Activated B cell treated with CpG ODN at 0.5 μM for 24 hours (primary cell): Measurements from ENCODE around the gene PDLIM5. TPM values are rescaled to one million over a fixed set of nuclear protein-coding genes. Genes with fewer than 3 reads are reported as not detected.

Source experiments
- ATAC-seq: fragments of 200-7000 bp; cut with Tn5 transposase; one replicate; pipeline ENCODE4 v1.10.0; 2021; ENCODE audit warnings: low read depth, mild to moderate bottlenecking, moderate library complexity
- CTCF ChIA-PET: fragments of 350-600 bp; sonication (Branson Sonifier 250); formaldehyde crosslinking; loops from one replicate; lab custom pipeline; 2021; ENCODE audit warnings: antibody characterized with exemption; lab: Charles Lee
- POLR2A ChIA-PET: fragments of 350-600 bp; sonication (Branson Sonifier 250); formaldehyde crosslinking; loops from one replicate; lab custom pipeline; 2021; ENCODE audit warnings: antibody characterized with exemption; lab: Charles Lee
- DNase-seq: peaks from one replicate; pipeline ENCODE4 v3.0.0; 2022
- H3K27ac Mint-ChIP-seq: one replicate; pipeline ENCODE4 v1.8.0; 2020; ENCODE audit warnings: mixed read lengths
- H3K27me3 Mint-ChIP-seq: one replicate; pipeline ENCODE4 v1.8.0; 2021; ENCODE audit warnings: mixed read lengths
- H3K36me3 Mint-ChIP-seq: one replicate; pipeline ENCODE4 v1.8.0; 2021; ENCODE audit warnings: low read depth, mixed read lengths
- H3K4me1 Mint-ChIP-seq: one replicate; pipeline ENCODE4 v1.8.0; 2021; ENCODE audit warnings: mixed read lengths
- H3K4me3 Mint-ChIP-seq: one replicate; pipeline ENCODE4 v1.8.0; 2020; ENCODE audit warnings: mild to moderate bottlenecking, mixed read lengths
- H3K9me3 Mint-ChIP-seq: one replicate; pipeline ENCODE4 v1.8.0; 2020; ENCODE audit warnings: mixed read lengths
- CTCF ChIP-seq: fragments of 200-600 bp; IDR thresholded peaks from one replicate; pipeline ENCODE4 v1.8.0; 2022; ENCODE audit warnings: antibody characterized with exemption, mild to moderate bottlenecking
- intact Hi-C: fragments of 100-400 bp; cut with micrococcal nuclease; formaldehyde crosslinking; loops from one replicate; pipeline ENCODE4 v1.15.1; 2024
- total RNA-seq: library from RNA; stranded (reverse); gene quantifications from 2 replicates; pipeline ENCODE4 v1.2.3, GENCODE V29; 2022

PDLIM5 gene
- total RNA-seq, 1 donor from 2014 or later: 36.5 TPM

- no peak for TF ChIP-seq CTCF
- Mint-ChIP-seq H3K27ac (no peak overlapping the region), H3K27me3 (peaks cover 29% of the 10 kb centered on the region), H3K4me1 (no peaks in the 10 kb centered on the region), H3K9me3 (peaks cover 1% of the 10 kb centered on the region), H3K4me3 (no peak overlapping the region), H3K36me3 (no peaks in the 10 kb centered on the region)
- intact Hi-C loops: no loop called here
- DNase-seq (no peak), ATAC-seq (no peak)
- ChIA-PET CTCF (no interaction called here), POLR2A (no interaction called here)
These were observed 39.6 kb upstream of the PDLIM5 start for GRCh38 chr4:94412019-94412657.

- Mint-ChIP-seq H3K27ac (no peak overlapping the region), H3K27me3 (peaks cover 29% of the 10 kb centered on the region)
- ATAC-seq: no peak
These were observed 39.1 kb upstream of the PDLIM5 start for GRCh38 chr4:94412658-94413038.

GRCh38 chr4:94413085-94413840 is 38.5 kb upstream of the PDLIM5 start:
- TF ChIP-seq CTCF: no peak
- intact Hi-C loops: no loop called here
- peaks cover 29% of the 10 kb centered on the region for H3K27me3 Mint-ChIP-seq
- H3K4me1 Mint-ChIP-seq: no peaks in the 10 kb centered on the region
- no peaks in the 10 kb centered on the region for H3K36me3 Mint-ChIP-seq
- peaks cover 1% of the 10 kb centered on the region for H3K9me3 Mint-ChIP-seq
- CTCF ChIA-PET: no interaction called here
- H3K27ac Mint-ChIP-seq: no peak overlapping the region
- POLR2A ChIA-PET: no interaction called here
- no peak for ATAC-seq
- no peak for DNase-seq
- H3K4me3 Mint-ChIP-seq: no peak overlapping the region

More at GRCh38 chr4:94412658-94413038, 39.1 kb upstream of the PDLIM5 start:
- intact Hi-C loops: no loop called here
- Mint-ChIP-seq H3K36me3 (no peaks in the 10 kb centered on the region), H3K9me3 (peaks cover 1% of the 10 kb centered on the region), H3K4me3 (no peak overlapping the region), H3K4me1 (no peaks in the 10 kb centered on the region)
- no peak for TF ChIP-seq CTCF
- POLR2A ChIA-PET: no interaction called here
- no peak for DNase-seq
- CTCF ChIA-PET: no interaction called here

GRCh38 chr4:94414907-94415306 is 36.8 kb upstream of the PDLIM5 start:
- no peak for DNase-seq
- H3K4me3 Mint-ChIP-seq: no peak overlapping the region
- H3K4me1 Mint-ChIP-seq: no peaks in the 10 kb centered on the region
- TF ChIP-seq CTCF: no peak
- H3K9me3 Mint-ChIP-seq: peaks cover 1% of the 10 kb centered on the region
- no peak for ATAC-seq
- POLR2A ChIA-PET: no interaction called here
- no peak overlapping the region for H3K27ac Mint-ChIP-seq
- no peaks in the 10 kb centered on the region for H3K36me3 Mint-ChIP-seq
- peaks cover 26% of the 10 kb centered on the region for H3K27me3 Mint-ChIP-seq
- CTCF ChIA-PET: no interaction called here
- intact Hi-C loops: no loop called here

GRCh38 chr4:94415448-94415847 is 36.3 kb upstream of the PDLIM5 start:
- ChIA-PET POLR2A (no interaction called here), CTCF (no interaction called here)
- Mint-ChIP-seq H3K27ac (no peak overlapping the region), H3K36me3 (no peaks in the 10 kb centered on the region), H3K4me3 (no peak overlapping the region), H3K4me1 (no peaks in the 10 kb centered on the region), H3K9me3 (peaks cover 1% of the 10 kb centered on the region), H3K27me3 (peaks cover 26% of the 10 kb centered on the region)
- no peak for DNase-seq
- intact Hi-C loops: no loop called here
- no peak for ATAC-seq
- TF ChIP-seq CTCF: no peak
